Panc1 (cell line): ENCODE data around the gene EXOC6B. TPM values are rescaled to one million over a fixed set of nuclear protein-coding genes. Genes with fewer than 3 reads are reported as not detected.

Experiments
- ATAC-seq: fragments of 200-7000 bp; cut with Tn5 transposase; 2 replicates; pipeline ENCODE4 v1.9.1; 2020; ENCODE audit warnings: mild to moderate bottlenecking, moderate library complexity
- BruUV-seq: library from RNA; stranded (reverse); fragments of 400-500 nt; replicated peaks from 2 replicates; lab custom pipeline; 2021; lab: Mats Ljungman, UMichigan
- CTCF ChIA-PET: fragments of 300-600 bp; sonication (Branson Sonifier 250); formaldehyde crosslinking; loops from one replicate; lab custom pipeline; 2022; ENCODE audit warnings: antibody characterized with exemption; lab: Charles Lee
- POLR2A ChIA-PET: fragments of 300-600 bp; sonication (Branson Sonifier 250); formaldehyde crosslinking; loops from one replicate; lab custom pipeline; 2022; ENCODE audit warnings: antibody characterized with exemption; lab: Charles Lee
- DNase-seq: peaks from one replicate; pipeline ENCODE4 v3.0.0-alpha.2; 2010; ENCODE audit warnings: low read depth, low spot score
- H3K27ac ChIP-seq: 2 replicates; pipeline ENCODE4 v1.5.1; 2011; ENCODE audit warnings: mild to moderate bottlenecking, low read length, inconsistent platforms
- H3K27me3 ChIP-seq: fragments of 200-500 bp; sonication (Bioruptor generic); 2 replicates; pipeline ENCODE4 v1.6.0; 2014; ENCODE audit warnings: low read length, inconsistent platforms; ENCODE audit not compliant: control insufficient read depth, insufficient read depth
- H3K36me3 ChIP-seq: fragments of 200-500 bp; sonication (Bioruptor generic); 2 replicates; pipeline ENCODE4 v1.5.1; 2014; ENCODE audit warnings: inconsistent platforms, mild to moderate bottlenecking, low read length, moderate library complexity; ENCODE audit not compliant: control insufficient read depth, insufficient read depth
- H3K4me1 ChIP-seq: 2 replicates; pipeline ENCODE4 v1.5.1; 2011; ENCODE audit warnings: inconsistent platforms, mild to moderate bottlenecking, low read length, moderate library complexity; ENCODE audit not compliant: control insufficient read depth, insufficient read depth
- H3K4me3 ChIP-seq, 2 experiments: 2 replicates each; pipeline ENCODE4 v1.5.1; 2011 to 2012; ENCODE audit warnings: low read depth in 2 of 2, low read length in 2 of 2, mild to moderate bottlenecking in 2 of 2, inconsistent platforms in 1 of 2, moderate library complexity in 1 of 2
- H3K9me3 ChIP-seq: fragments of 200-500 bp; sonication (Bioruptor generic); 2 replicates; pipeline ENCODE4 v1.5.1; 2014; ENCODE audit warnings: low read depth, mild to moderate bottlenecking, inconsistent platforms, low read length, moderate library complexity; ENCODE audit not compliant: control insufficient read depth, insufficient read depth
- CTCF ChIP-seq: fragments of 450-650 bp; IDR thresholded peaks from 2 replicates; pipeline ENCODE4 v1.5.1; 2017; ENCODE audit warnings: mild to moderate bottlenecking
- POLR2AphosphoS5 ChIP-seq: IDR thresholded peaks from 2 replicates; pipeline ENCODE4 v1.6.1; 2012; ENCODE audit warnings: mild to moderate bottlenecking, low read depth, low read length, moderate library complexity
- REST ChIP-seq, 2 experiments: IDR thresholded peaks; 2 replicates each; pipeline ENCODE4 v1.6.1; 2011 to 2012; ENCODE audit warnings: low read depth in 2 of 2, control low read depth in 1 of 2, low read length in 1 of 2, mild to moderate bottlenecking in 1 of 2, moderate library complexity in 1 of 2; ENCODE audit not compliant: insufficient read depth in 1 of 2
- SIN3A ChIP-seq: IDR thresholded peaks from 2 replicates; pipeline ENCODE4 v1.6.1; 2012; ENCODE audit warnings: low read depth, mild to moderate bottlenecking, low read length, moderate library complexity, borderline replicate concordance; ENCODE audit not compliant: insufficient read depth
- TCF7L2 ChIP-seq: IDR thresholded peaks from 2 replicates; pipeline ENCODE4 v1.6.1; 2011; ENCODE audit warnings: mild to moderate bottlenecking, low read depth, low read length, inconsistent platforms
- in situ Hi-C: cut with HindIII; loops from 2 replicates; pipeline ENCODE4 v1.10.0; 2016; ENCODE audit warnings: low sequenced_read_pairs, low pct_unique_long_range_greater_than_20kb
- intact Hi-C: fragments of 100-400 bp; cut with micrococcal nuclease; formaldehyde crosslinking; loops from one replicate; pipeline ENCODE4 v1.10.0; 2022; ENCODE audit not compliant: unreplicated experiment
- total RNA-seq: library from RNA; stranded (reverse); gene quantifications from one replicate; pipeline ENCODE4 v1.2.1, GENCODE V29; 2021; ENCODE audit not compliant: unreplicated experiment

Gene EXOC6B
- total RNA-seq, 1 experiment from 2014 or later, result 23.2 TPM

DNA sequence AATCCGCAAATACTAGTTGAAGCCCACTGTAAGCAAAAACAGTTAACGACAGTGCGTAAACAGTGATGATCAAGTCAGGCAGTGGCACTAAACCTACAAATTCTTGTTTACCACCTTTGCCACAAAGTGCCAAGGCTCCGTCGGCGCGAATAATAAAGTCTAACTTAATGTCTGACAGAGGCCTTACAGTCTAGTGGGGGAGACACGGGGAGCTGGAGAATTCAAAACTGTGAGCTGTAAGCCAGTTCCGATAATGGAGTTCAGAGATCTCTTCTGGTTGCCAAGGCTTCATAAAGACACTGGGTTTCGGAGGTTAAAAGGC is 284 bp upstream of the EXOC6B start:
- intact Hi-C loops (no loop called here), in situ Hi-C loops (no loop called here)
- Histone ChIP-seq H3K27me3 (no peaks in the 10 kb centered on the region), H3K27ac (no peak overlapping the region; the same call in 1 of the 2 replicates), H3K36me3 (no peaks in the 10 kb centered on the region; the same call in 1 of the 2 replicates), H3K4me3 (peak overlapping the region; percentile 69 to 85), H3K4me1 (peaks cover 9% of the 10 kb centered on the region), H3K9me3 (no peaks in the 10 kb centered on the region)
- ATAC-seq (no peak), DNase-seq (no peak)
- CTCF ChIA-PET, result no interaction called here
- BruUV-seq, result no TSS peak
- TF ChIP-seq TCF7L2, result no peak
- POLR2A ChIA-PET, result no interaction called here

DNA sequence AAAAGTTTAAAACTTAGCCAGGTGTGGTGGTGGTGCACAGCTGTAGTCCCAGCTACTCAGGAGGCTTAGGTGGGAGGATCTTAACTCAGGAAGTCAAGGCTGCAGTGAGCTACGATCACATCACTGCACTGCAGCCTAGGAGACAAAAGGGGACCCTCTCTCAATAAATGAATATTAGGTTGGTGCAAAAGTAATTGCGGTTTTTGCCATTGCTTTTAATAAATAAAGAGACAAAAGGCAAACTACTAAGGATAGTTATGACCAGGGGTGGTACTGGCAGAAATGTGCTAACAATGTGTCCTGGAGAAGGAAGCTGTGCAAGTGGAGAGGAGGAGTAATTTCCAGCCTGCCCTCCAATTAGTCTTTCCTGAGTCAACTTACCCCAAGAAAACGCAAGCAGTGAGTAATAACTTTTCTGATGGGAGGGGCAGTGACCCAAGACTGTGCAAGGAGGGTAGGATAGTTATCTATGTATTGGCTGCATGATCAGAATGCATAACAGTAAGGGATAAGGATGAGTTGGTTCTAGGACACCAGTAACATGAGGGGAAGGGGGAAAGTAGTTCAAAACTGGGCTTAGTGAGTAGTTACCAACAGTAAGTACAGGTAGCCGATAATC is 1.5 kb downstream of the EXOC6B start:
- CTCF ChIA-PET, result no interaction called here
- no TSS peak for BruUV-seq
- POLR2A ChIA-PET, result no interaction called here
- peak; percentile 24 for DNase-seq
- H3K9me3 ChIP-seq, result no peaks in the 10 kb centered on the region
- peaks cover 9% of the 10 kb centered on the region for H3K4me1 ChIP-seq
- H3K36me3 ChIP-seq, result no peaks in the 10 kb centered on the region; the same call in 1 of the 2 replicates
- ATAC-seq, result no peak
- peak overlapping the region; percentile 78; the same call in 1 of the 2 replicates for H3K27ac ChIP-seq
- intact Hi-C loops, result no loop called here
- in situ Hi-C loops, result no loop called here
- no peaks in the 10 kb centered on the region for H3K27me3 ChIP-seq
- H3K4me3 ChIP-seq, result peak overlapping the region; percentile 69 to 85
- TF ChIP-seq CTCF, result no peak
- no peak for TF ChIP-seq REST (IDR thresholded peaks at IDR 0.05; ENCODE audit: insufficient read depth in 1 of 2, low read depth in 2 of 2, low read length in 1 of 2)
- TF ChIP-seq POLR2AphosphoS5, result no peak

GRCh38 chr2:72822794-72823193 is 3.0 kb downstream of the EXOC6B start:
- Histone ChIP-seq H3K4me1 (peaks cover 9% of the 10 kb centered on the region), H3K4me3 (no peak overlapping the region), H3K36me3 (no peaks in the 10 kb centered on the region; the same call in 1 of the 2 replicates), H3K27me3 (no peaks in the 10 kb centered on the region), H3K9me3 (no peaks in the 10 kb centered on the region), H3K27ac (no peak overlapping the region)
- ATAC-seq (no peak), DNase-seq (no peak)
- in situ Hi-C loops, result no loop called here
- TF ChIP-seq POLR2AphosphoS5 (no peak), CTCF (no peak), SIN3A (no peak), TCF7L2 (no peak), REST (IDR thresholded peaks at IDR 0.05; ENCODE audit: insufficient read depth in 1 of 2, low read depth in 2 of 2, low read length in 1 of 2) (no peak)
- intact Hi-C loops, result no loop called here
- no TSS peak for BruUV-seq
- CTCF ChIA-PET, result no interaction called here
- POLR2A ChIA-PET, result interaction anchor here (0.6 to 0.7 kb wide), 2 partner anchors 32 to 37 kb away, joined by 21 to 28 read pairs; no protein-coding TSS in a partner anchor
